Measurements from ENCODE around the gene CBLN1. TPM values are rescaled to one million over a fixed set of nuclear protein-coding genes. Genes with fewer than 3 reads are reported as not detected.

Gene CBLN1
- total RNA-seq, 5 donors from 2014 or later (not counting 1 experiment from before 2014, with no cell fraction given), result not detected

DNA sequence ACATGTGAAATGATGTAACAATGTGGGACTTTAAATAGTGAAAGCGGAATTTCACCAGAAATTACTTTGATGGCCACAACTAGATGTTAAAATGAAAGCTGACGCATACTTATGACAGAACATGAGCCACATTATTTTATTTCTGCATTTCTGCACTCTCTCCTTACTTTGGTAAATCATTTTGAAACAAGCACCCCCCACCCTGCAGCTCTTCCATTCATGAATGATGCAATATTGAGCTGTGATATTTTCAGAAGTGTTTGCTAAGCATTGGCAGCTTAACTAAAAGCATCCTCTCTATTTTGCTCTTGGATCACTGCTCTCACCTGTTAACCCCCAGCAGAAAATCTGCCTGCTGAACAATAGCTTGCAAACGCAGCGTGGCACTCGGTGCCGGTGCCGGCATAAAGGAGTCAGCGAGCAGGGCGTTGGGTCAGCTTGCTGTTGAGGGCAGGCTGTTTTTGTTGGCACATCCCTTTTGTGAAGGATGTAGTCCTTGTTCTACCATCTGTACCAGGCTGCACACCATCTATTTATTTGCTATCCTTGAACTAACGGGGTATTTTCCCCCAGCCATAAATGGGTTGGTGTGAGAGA lies 30.8 kb upstream of the CBLN1 start:
- WGBS (ENCODE audit: insufficient coverage), result 36% methylated on average over 5 of the region's 10 CpGs
- Histone ChIP-seq H3K4me3 (ENCODE audit: control insufficient read depth in 1 of 2, extremely low read depth in 1 of 2, low read length in 1 of 2) (no peak overlapping the region), H3K9me3 (no peaks in the 10 kb centered on the region), H3K27me3 (replicated peaks in 1 of 2; ENCODE audit: control insufficient read depth in 2 of 2, extremely low read depth in 1 of 2, insufficient read depth in 2 of 2, low read length in 1 of 2) (peaks cover 0 to 4% of the 10 kb centered on the region in 2 experiments), H3K36me3 (ENCODE audit: control insufficient read depth in 2 of 2, extremely low read depth in 1 of 2, insufficient read depth in 1 of 2, low read length in 1 of 2) (no peaks in the 10 kb centered on the region), H3K27ac (ENCODE audit: low read length) (no peak overlapping the region), H3K4me1 (ENCODE audit: control insufficient read depth in 1 of 2, extremely low read depth in 1 of 2, insufficient read depth in 2 of 2, low read length in 2 of 2) (no peaks in the 10 kb centered on the region)
- peaks cover 6 to 33% of the 10 kb centered on the region in 2 donors for H3K27me3 Mint-ChIP-seq
- H3K9me3 Mint-ChIP-seq, result peaks cover 0 to 3% (median 3%) of the 10 kb centered on the region in 3 donors
- ChIA-PET CTCF (no interaction called here), POLR2A (no interaction called here)
- H3K4me3 Mint-ChIP-seq, result no peak overlapping the region
- no peaks in the 10 kb centered on the region for H3K36me3 Mint-ChIP-seq
- no peaks in the 10 kb centered on the region for H3K4me1 Mint-ChIP-seq
- ATAC-seq (replicated peaks in 1 of 4) (no peak), DNase-seq (no peak)
- H3K27ac Mint-ChIP-seq, result no peak overlapping the region

DNA sequence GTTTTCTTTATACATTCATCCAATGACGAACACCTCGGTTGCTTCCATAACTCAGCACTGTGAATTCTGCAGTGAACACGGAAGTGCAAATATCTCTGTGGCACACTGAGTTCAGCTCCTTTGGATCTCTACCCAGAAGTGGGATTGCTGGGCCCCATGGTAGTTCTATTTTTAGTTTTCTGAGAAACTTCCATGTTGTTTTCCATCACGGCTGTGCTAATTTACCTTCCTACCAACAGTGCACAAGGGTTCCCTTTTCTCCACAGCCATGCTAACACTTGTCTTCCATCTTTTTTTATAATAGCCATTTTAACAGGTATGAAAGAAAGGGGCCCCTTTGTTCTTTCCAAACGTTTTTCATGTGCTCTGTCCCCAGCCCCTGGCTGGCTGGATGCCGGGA lies 30.2 kb upstream of the CBLN1 start:
- CTCF ChIA-PET, result no interaction called here
- H3K4me1 ChIP-seq (ENCODE audit: control insufficient read depth in 1 of 2, extremely low read depth in 1 of 2, insufficient read depth in 2 of 2, low read length in 2 of 2), result no peaks in the 10 kb centered on the region
- H3K27ac Mint-ChIP-seq, result no peak overlapping the region
- WGBS (ENCODE audit: insufficient coverage), result no CpG with 5 or more reads among the region's 6 CpGs
- H3K36me3 ChIP-seq (ENCODE audit: control insufficient read depth in 2 of 2, extremely low read depth in 1 of 2, insufficient read depth in 1 of 2, low read length in 1 of 2), result no peaks in the 10 kb centered on the region
- no peaks in the 10 kb centered on the region for H3K36me3 Mint-ChIP-seq
- ATAC-seq (replicated peaks in 1 of 4) (no peak), DNase-seq (no peak)
- peaks cover 0 to 4% of the 10 kb centered on the region in 2 experiments for H3K27me3 ChIP-seq (replicated peaks in 1 of 2; ENCODE audit: control insufficient read depth in 2 of 2, extremely low read depth in 1 of 2, insufficient read depth in 2 of 2, low read length in 1 of 2)
- no peak overlapping the region for H3K4me3 Mint-ChIP-seq
- H3K27me3 Mint-ChIP-seq, result peaks cover 6 to 35% of the 10 kb centered on the region in 2 donors
- no peak overlapping the region for H3K27ac ChIP-seq (ENCODE audit: low read length)
- POLR2A ChIA-PET, result no interaction called here
- no peaks in the 10 kb centered on the region for H3K9me3 ChIP-seq
- no peaks in the 10 kb centered on the region for H3K4me1 Mint-ChIP-seq
- peaks cover 0 to 3% (median 3%) of the 10 kb centered on the region in 3 donors for H3K9me3 Mint-ChIP-seq
- H3K4me3 ChIP-seq (ENCODE audit: control insufficient read depth in 1 of 2, extremely low read depth in 1 of 2, low read length in 1 of 2), result no peak overlapping the region

DNA sequence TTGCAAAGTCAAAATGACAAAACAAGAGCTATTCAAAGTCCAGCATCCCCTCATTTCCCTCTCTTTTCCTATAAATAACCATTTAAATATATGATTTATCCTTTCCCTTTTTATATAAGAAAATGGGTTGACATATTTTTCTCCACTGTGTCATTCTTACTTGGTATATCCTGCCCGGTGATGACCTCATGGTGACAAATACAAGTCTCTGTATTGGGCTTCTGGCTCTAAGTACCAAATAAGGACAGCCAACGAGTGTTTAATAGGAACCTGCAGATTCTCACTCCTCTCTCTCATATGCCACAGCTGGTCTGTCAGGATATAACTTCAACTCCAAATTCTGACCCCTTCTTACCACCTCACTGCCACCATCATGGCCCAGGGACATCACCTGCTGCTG lies 25.5 kb upstream of the CBLN1 start:
- POLR2A ChIA-PET, result no interaction called here
- ATAC-seq (replicated peaks in 1 of 4) (no peak), DNase-seq (no peak)
- Mint-ChIP-seq H3K36me3 (no peaks in the 10 kb centered on the region), H3K4me3 (no peak overlapping the region), H3K9me3 (peaks cover 0 to 12% (median 3%) of the 10 kb centered on the region in 3 donors), H3K27ac (no peak overlapping the region), H3K27me3 (peaks cover 5 to 48% of the 10 kb centered on the region in 2 donors), H3K4me1 (no peaks in the 10 kb centered on the region)
- Histone ChIP-seq H3K4me3 (ENCODE audit: control insufficient read depth in 1 of 2, extremely low read depth in 1 of 2, low read length in 1 of 2) (no peak overlapping the region), H3K9me3 (no peaks in the 10 kb centered on the region), H3K4me1 (ENCODE audit: control insufficient read depth in 1 of 2, extremely low read depth in 1 of 2, insufficient read depth in 2 of 2, low read length in 2 of 2) (no peaks in the 10 kb centered on the region), H3K36me3 (ENCODE audit: control insufficient read depth in 2 of 2, extremely low read depth in 1 of 2, insufficient read depth in 1 of 2, low read length in 1 of 2) (no peaks in the 10 kb centered on the region), H3K27ac (ENCODE audit: low read length) (no peak overlapping the region), H3K27me3 (replicated peaks in 1 of 2; ENCODE audit: control insufficient read depth in 2 of 2, extremely low read depth in 1 of 2, insufficient read depth in 2 of 2, low read length in 1 of 2) (peaks cover 4% of the 10 kb centered on the region in 2 experiments)
- 75% methylated on average over 2 of the region's 2 CpGs for WGBS (ENCODE audit: insufficient coverage)
- CTCF ChIA-PET, result no interaction called here

DNA sequence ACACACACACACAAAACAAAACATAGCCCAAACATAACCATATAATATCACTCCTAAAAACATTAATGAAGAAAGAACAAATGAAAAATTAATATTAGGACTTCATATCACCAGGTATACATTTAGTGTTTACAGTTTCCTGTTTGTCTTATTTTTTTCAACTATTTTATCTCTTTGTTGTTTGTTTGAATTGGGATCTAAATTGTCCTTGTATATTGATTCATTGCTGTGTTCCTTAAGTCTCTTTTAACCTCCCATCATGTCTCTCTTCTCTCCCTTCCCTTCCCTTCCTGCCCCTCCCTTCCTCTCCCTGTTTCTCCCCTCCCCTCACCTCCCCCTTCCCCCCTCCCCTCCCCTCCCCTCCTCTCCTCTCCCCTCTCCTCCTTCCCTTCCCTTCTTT lies 23.8 kb upstream of the CBLN1 start:
- Mint-ChIP-seq H3K27me3 (peaks cover 7 to 41% of the 10 kb centered on the region in 2 donors), H3K4me3 (no peak overlapping the region), H3K27ac (no peak overlapping the region), H3K4me1 (no peaks in the 10 kb centered on the region), H3K9me3 (peaks cover 0 to 9% (median 3%) of the 10 kb centered on the region in 3 donors), H3K36me3 (no peaks in the 10 kb centered on the region)
- ATAC-seq (replicated peaks in 1 of 4) (no peak), DNase-seq (no peak)
- Histone ChIP-seq H3K4me3 (ENCODE audit: control insufficient read depth in 1 of 2, extremely low read depth in 1 of 2, low read length in 1 of 2) (no peak overlapping the region), H3K9me3 (no peaks in the 10 kb centered on the region), H3K27me3 (replicated peaks in 1 of 2; ENCODE audit: control insufficient read depth in 2 of 2, extremely low read depth in 1 of 2, insufficient read depth in 2 of 2, low read length in 1 of 2) (peaks cover 4 to 5% of the 10 kb centered on the region in 2 experiments), H3K36me3 (ENCODE audit: control insufficient read depth in 2 of 2, extremely low read depth in 1 of 2, insufficient read depth in 1 of 2, low read length in 1 of 2) (no peaks in the 10 kb centered on the region), H3K27ac (ENCODE audit: low read length) (no peak overlapping the region), H3K4me1 (ENCODE audit: control insufficient read depth in 1 of 2, extremely low read depth in 1 of 2, insufficient read depth in 2 of 2, low read length in 2 of 2) (no peaks in the 10 kb centered on the region)
- CTCF ChIA-PET, result interaction anchor here in 1 of 2 donors (0.7 kb wide), 1 partner anchor 1577 kb away, joined by 4 read pairs; no protein-coding TSS in a partner anchor
- POLR2A ChIA-PET, result no interaction called here

DNA sequence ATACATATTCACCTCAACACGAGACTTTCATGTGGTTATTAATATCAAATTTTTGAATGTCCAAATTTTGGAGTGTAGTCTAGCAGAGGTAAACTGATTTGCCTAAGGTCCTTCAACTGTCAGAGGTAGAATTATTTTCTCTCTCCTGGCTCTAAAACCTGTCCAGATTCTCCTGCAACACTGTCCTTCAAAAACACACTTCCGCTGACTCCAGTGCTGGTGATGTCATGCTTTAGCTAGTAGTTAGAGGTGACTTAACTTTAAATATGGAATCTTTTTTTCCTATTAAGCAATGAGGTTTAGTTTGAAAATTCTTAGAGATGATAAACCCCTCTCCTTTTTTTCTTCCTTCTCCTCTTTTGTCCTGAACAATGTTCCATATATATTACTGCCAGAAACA lies 10.8 kb upstream of the CBLN1 start:
- H3K9me3 ChIP-seq, result no peaks in the 10 kb centered on the region
- H3K4me3 ChIP-seq (ENCODE audit: control insufficient read depth in 1 of 2, extremely low read depth in 1 of 2, low read length in 1 of 2), result no peak overlapping the region
- peaks cover 0 to 8% (median 0%) of the 10 kb centered on the region in 3 donors for H3K9me3 Mint-ChIP-seq
- no peak overlapping the region for H3K27ac Mint-ChIP-seq
- no peaks in the 10 kb centered on the region for H3K4me1 ChIP-seq (ENCODE audit: control insufficient read depth in 1 of 2, extremely low read depth in 1 of 2, insufficient read depth in 2 of 2, low read length in 2 of 2)
- H3K27me3 Mint-ChIP-seq, result peaks cover 6 to 25% of the 10 kb centered on the region in 2 donors
- H3K27ac ChIP-seq (ENCODE audit: low read length), result no peak overlapping the region
- ChIA-PET CTCF (no interaction called here), POLR2A (no interaction called here)
- no peak overlapping the region for H3K4me3 Mint-ChIP-seq
- WGBS (ENCODE audit: insufficient coverage), result no CpG with 5 or more reads among the region's 2 CpGs
- no peaks in the 10 kb centered on the region for H3K36me3 Mint-ChIP-seq
- no peaks in the 10 kb centered on the region for H3K4me1 Mint-ChIP-seq
- DNase-seq (no peak), ATAC-seq (replicated peaks in 1 of 4) (no peak)
- H3K27me3 ChIP-seq (replicated peaks in 1 of 2; ENCODE audit: control insufficient read depth in 2 of 2, extremely low read depth in 1 of 2, insufficient read depth in 2 of 2, low read length in 1 of 2), result peaks cover 3 to 7% of the 10 kb centered on the region in 2 experiments
- H3K36me3 ChIP-seq (ENCODE audit: control insufficient read depth in 2 of 2, extremely low read depth in 1 of 2, insufficient read depth in 1 of 2, low read length in 1 of 2), result no peaks in the 10 kb centered on the region

DNA sequence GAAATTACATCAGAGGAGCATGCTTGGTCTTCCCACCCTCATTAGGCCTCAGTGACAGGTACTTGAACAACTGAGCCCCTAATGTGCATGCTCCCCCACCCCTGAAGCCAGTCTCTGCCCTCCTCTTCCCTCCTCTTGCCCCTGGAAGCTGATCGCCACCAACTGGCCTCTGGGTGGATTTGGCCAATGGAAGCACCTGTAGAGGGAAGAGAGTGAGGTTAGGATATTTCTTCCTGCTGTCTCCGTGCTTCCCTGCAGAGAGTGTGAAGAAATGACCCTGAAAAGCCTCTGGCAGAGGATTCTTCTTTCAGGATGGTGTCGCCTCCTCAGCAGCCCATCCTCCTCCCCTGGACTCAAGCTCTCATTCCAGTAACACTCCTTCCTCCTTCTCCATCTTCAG lies 5.9 kb upstream of the CBLN1 start:
- no peaks in the 10 kb centered on the region for H3K9me3 Mint-ChIP-seq
- 14% methylated on average over 1 of the region's 3 CpGs for whole genome bisulfite sequencing (ENCODE audit: insufficient coverage)
- Histone ChIP-seq H3K9me3 (no peaks in the 10 kb centered on the region), H3K27me3 (replicated peaks in 1 of 2; ENCODE audit: control insufficient read depth in 2 of 2, extremely low read depth in 1 of 2, insufficient read depth in 2 of 2, low read length in 1 of 2) (peaks cover 19 to 22% of the 10 kb centered on the region in 2 experiments), H3K27ac (ENCODE audit: low read length) (no peak overlapping the region), H3K4me1 (ENCODE audit: control insufficient read depth in 1 of 2, extremely low read depth in 1 of 2, insufficient read depth in 2 of 2, low read length in 2 of 2) (peaks cover 0 to 2% of the 10 kb centered on the region in 2 experiments), H3K4me3 (ENCODE audit: control insufficient read depth in 1 of 2, extremely low read depth in 1 of 2, low read length in 1 of 2) (no peak overlapping the region), H3K36me3 (ENCODE audit: control insufficient read depth in 2 of 2, extremely low read depth in 1 of 2, insufficient read depth in 1 of 2, low read length in 1 of 2) (no peaks in the 10 kb centered on the region)
- ATAC-seq (replicated peaks in 1 of 4), result no peak
- POLR2A ChIA-PET, result no interaction called here
- CTCF ChIA-PET, result no interaction called here
- DNase-seq, result no peak
- peaks cover 35 to 42% of the 10 kb centered on the region in 2 donors for H3K27me3 Mint-ChIP-seq
- no peaks in the 10 kb centered on the region for H3K36me3 Mint-ChIP-seq
- no peak overlapping the region for H3K4me3 Mint-ChIP-seq
- H3K4me1 Mint-ChIP-seq, result peaks cover 3 to 4% (median 4%) of the 10 kb centered on the region in 3 donors
- no peak overlapping the region for H3K27ac Mint-ChIP-seq

Measured in T-cell (primary cell).